ENCODE data around the gene IFT81. TPM values are rescaled to one million over a fixed set of nuclear protein-coding genes. Genes with fewer than 3 reads are reported as not detected.
A peak's percentile ranks its signal among the peaks of the same experiment; 100 is the strongest.

The IFT81 gene
- total RNA-seq, 1 donor from 2014 or later: 12.2 TPM

DNA sequence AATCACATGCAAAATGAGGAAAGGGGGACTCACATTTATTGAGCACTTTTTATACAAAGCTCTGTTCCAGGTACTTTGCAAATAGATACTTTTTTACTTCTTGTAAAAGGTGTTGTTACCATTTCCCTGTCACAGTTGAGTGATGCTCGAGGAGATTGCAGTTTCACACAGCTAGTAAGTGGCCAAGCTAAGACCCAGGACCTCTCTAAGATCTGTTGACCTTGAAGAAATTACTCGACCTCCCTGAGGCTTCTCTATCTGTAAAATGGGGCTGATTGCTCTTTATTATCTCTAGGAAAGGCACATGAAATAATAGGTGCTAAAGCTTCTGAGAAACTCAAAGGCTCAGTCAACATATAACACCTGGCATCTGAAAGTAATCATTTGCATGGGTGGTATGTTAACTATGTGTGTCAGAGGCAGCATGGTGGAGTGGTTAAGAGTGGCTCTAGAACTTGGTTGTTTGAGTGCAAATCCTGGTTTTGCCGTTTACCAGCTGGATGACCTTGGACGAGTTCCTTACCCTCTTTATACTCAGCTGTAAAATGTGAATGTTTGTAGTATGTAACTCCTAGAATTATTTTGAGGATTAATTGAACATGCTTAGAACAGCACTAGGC, 41.5 kb downstream of the IFT81 start:
- H3K4me1 ChIP-seq: peaks cover 14% of the 10 kb centered on the region
- TF ChIP-seq, protein P1, sequence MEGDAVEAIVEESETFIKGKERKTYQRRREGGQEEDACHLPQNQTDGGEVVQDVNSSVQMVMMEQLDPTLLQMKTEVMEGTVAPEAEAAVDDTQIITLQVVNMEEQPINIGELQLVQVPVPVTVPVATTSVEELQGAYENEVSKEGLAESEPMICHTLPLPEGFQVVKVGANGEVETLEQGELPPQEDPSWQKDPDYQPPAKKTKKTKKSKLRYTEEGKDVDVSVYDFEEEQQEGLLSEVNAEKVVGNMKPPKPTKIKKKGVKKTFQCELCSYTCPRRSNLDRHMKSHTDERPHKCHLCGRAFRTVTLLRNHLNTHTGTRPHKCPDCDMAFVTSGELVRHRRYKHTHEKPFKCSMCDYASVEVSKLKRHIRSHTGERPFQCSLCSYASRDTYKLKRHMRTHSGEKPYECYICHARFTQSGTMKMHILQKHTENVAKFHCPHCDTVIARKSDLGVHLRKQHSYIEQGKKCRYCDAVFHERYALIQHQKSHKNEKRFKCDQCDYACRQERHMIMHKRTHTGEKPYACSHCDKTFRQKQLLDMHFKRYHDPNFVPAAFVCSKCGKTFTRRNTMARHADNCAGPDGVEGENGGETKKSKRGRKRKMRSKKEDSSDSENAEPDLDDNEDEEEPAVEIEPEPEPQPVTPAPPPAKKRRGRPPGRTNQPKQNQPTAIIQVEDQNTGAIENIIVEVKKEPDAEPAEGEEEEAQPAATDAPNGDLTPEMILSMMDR (IDR thresholded peaks at IDR 0.05; ENCODE audit: borderline replicate concordance): no peak
- intact Hi-C loops (cut with micrococcal nuclease): no loop called here
- no peak overlapping the region for H3K4me3 ChIP-seq
- peaks cover 30% of the 10 kb centered on the region for H3K36me3 ChIP-seq
- no peak for DNase-seq
- no peak overlapping the region for H3K27ac ChIP-seq (replicated peaks)
- H3K27me3 ChIP-seq (ENCODE audit: low read depth): no peaks in the 10 kb centered on the region
- H3K9me3 ChIP-seq (replicated peaks): no peaks in the 10 kb centered on the region

DNA sequence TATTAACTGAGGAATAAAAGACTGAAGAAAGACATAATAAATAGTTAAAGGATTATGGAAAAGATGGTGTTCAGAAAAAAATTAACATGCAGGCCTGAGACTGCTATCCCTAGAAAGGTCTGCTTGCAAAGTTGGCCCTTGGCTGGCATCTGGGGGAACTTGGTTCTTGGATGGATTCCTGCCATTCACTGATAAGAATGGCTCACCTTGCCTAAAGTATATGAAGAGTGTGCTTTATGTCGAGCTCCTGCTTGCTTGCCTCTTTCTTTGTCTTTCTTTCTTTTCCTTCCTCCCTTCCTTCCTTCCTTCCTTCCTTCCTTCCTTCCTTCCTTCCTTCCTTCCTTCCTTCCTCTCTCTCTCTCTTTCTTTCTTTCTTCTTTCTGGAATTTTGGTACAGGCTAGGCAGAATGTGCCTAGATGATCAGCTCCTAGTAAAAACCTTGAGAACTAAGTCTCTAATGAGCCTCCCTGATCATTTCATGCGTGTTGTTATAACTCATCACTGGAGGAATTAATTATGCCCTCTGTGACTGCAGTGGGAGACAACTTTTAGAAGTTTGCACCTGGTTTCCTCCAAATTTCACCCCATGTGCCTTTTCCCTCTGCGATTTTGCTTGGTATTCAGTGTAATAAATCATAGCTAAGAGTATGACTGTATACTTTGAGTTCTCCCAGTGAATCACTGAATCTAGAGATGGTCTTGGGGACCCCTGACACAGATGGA, 44.7 kb downstream of the IFT81 start:
- TF ChIP-seq, protein P1 (IDR thresholded peaks at IDR 0.05; ENCODE audit: borderline replicate concordance): no peak
- peaks cover 27% of the 10 kb centered on the region for H3K4me1 ChIP-seq
- no peaks in the 10 kb centered on the region for H3K9me3 ChIP-seq (replicated peaks)
- no peak overlapping the region for H3K4me3 ChIP-seq
- intact Hi-C loops (cut with micrococcal nuclease): no loop called here
- H3K36me3 ChIP-seq: peaks cover 10% of the 10 kb centered on the region
- no peaks in the 10 kb centered on the region for H3K27me3 ChIP-seq (ENCODE audit: low read depth)
- no peak for DNase-seq
- no peak overlapping the region for H3K27ac ChIP-seq (replicated peaks)

DNA sequence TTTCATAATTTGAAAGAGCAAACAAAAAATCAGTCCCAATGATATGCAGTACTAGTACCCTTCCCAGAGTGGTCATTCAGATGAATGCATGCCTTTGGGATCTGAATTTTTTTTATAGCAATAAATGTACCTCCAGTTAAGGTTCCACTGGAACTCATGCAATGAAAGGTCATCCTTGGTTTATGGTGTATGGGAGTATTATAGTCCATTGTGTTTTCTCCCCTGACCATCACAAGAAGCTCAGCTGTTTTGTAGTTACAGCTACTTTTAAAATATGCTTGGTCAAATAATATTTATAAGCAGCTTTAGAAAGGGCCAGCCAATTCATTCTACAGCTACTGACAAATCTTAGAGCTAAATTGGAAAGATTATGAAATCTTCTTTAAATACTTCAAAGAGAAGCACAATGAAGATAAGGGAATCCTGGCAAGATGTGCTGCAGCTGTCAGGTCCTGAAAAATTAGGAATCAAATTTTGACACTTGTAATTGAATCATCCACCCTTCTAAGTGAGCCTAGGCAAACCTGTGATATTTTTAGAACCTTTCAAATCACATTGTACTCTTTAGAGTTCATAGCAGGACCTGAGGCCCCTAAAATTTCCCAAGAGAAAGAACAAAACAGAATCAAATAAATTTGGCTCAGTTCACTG, 46.5 kb downstream of the IFT81 start:
- peaks cover 41% of the 10 kb centered on the region for H3K4me1 ChIP-seq
- H3K27me3 ChIP-seq (ENCODE audit: low read depth): no peaks in the 10 kb centered on the region
- no peak for DNase-seq
- TF ChIP-seq, protein P1 (IDR thresholded peaks at IDR 0.05; ENCODE audit: borderline replicate concordance): no peak
- peak overlapping the region; percentile 78 for H3K27ac ChIP-seq (replicated peaks)
- H3K9me3 ChIP-seq (replicated peaks): no peaks in the 10 kb centered on the region
- peaks cover 2% of the 10 kb centered on the region for H3K36me3 ChIP-seq
- no peak overlapping the region for H3K4me3 ChIP-seq
- intact Hi-C loops (cut with micrococcal nuclease): no loop called here

DNA sequence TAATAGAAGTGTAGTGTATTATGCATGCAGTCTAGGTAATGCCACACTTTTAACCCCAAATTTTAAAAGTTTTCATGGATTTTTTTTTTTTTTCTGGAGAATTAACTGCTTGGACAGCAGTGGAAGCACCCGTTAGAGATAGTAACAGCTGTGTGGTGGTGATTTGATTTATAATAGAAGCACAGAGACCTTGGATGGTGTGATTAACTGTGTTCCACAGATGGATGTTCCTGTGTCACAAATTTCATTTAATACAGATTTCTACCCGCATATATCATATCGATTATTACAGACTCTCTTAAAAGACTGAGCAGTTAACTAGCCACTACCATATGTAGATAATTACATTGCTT, 47.0 kb downstream of the IFT81 start:
- Histone ChIP-seq H3K36me3 (no peaks in the 10 kb centered on the region), H3K4me1 (peaks cover 46% of the 10 kb centered on the region), H3K27ac (replicated peaks) (peak overlapping the region; percentile 78), H3K9me3 (replicated peaks) (no peaks in the 10 kb centered on the region), H3K4me3 (no peak overlapping the region), H3K27me3 (ENCODE audit: low read depth) (no peaks in the 10 kb centered on the region)
- DNase-seq: no peak
- TF ChIP-seq, protein P1 (IDR thresholded peaks at IDR 0.05; ENCODE audit: borderline replicate concordance): no peak
- intact Hi-C loops (cut with micrococcal nuclease): no loop called here

- intact Hi-C loops (cut with micrococcal nuclease): no loop called here
- peak overlapping the region; percentile 78 for H3K27ac ChIP-seq (replicated peaks)
Measured at GRCh38 chr12:110171636-110172035, 47.5 kb downstream of the IFT81 start.

More at GRCh38 chr12:110171636-110172035, 47.5 kb downstream of the IFT81 start:
- Histone ChIP-seq H3K4me3 (no peak overlapping the region), H3K9me3 (replicated peaks) (no peaks in the 10 kb centered on the region), H3K4me1 (peaks cover 51% of the 10 kb centered on the region), H3K27me3 (ENCODE audit: low read depth) (no peaks in the 10 kb centered on the region), H3K36me3 (no peaks in the 10 kb centered on the region)
- no peak for DNase-seq
- TF ChIP-seq, protein P1 (IDR thresholded peaks at IDR 0.05; ENCODE audit: borderline replicate concordance): no peak

Data from left ventricle myocardium inferior (tissue), 1 donor.